GM21723 (cell line): ENCODE measurements around the gene SRGAP2B.
"Not testable (repeated sequence)": the region's sequence is repeated elsewhere in the genome, so short reads cannot be mapped to it uniquely, and the experiment has no call there.

Experiments
- ATAC-seq: cut with Tn5 transposase; IDR thresholded peaks from one replicate; pipeline ENCODE4 v1.9.1; 2021; ENCODE audit warnings: mild to moderate bottlenecking, moderate library complexity; ENCODE audit not compliant: unreplicated experiment

Gene SRGAP2B

DNA sequence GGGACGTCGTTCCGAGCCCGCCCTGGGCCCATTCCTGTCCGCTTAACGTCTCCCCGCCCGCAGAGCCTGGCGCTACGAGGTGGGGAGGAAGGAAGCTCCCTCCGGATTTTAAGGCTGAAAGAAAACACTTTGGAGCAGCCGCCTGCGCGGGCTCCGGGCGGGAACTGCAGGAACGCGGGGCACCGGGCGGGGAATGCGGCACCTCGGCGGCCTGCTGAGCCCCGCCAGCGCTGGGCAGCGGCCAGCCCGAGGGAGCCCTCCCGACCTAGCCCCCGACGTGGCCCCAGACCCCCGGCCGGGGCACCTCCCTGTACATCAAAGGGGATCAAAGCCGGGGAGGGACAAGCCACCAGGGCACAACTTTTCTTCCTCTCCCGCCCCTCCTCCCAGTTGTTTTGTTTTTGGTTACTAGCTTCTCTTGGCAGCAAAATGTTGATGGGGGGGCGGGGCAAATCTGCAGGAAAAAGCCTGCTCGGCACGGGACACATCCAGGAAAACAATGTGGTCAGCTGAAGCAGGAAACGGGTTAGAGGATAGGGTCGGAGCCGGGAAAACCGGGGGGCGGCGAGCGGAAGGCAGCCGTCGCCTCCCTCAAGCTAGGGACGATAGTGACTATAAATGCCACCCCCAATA lies 1.5 kb downstream of the SRGAP2B start:
- not testable (repeated sequence) for ATAC-seq

DNA sequence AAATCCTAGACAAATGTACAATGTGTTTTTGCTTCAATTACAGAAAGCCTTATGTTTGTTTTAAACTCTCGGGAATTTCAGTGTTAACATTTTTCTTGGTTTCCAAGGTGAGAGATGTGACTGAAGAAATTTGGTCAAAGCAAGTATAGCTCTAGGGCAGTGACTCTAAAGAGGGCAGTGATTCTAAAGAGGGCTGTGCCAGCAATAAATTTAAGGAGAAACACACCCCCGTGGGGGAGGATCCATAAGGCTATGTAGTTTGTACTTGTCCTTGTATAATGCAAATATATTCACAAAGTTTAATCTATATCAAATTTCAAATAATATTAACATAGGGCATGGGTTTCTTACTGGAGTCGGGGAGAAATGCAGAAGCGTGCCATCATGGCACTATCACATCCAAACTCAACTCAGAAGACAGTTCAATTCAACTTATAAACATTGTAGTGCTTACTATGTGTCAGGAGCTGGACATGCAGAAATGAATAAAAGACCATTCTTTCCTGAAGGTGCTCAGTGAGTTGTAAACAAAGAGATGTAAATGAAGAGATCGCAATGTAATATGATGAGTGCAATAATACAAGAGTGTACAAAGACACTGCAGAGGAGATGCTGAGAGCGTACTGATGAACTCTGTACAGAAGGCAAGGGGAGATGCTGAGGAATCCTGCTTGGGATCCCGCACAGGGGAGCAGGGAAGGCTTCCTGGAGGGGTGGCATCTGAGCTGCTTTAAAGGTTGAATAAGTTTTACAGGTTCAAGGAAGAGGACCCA lies 12.5 kb downstream of the SRGAP2B start:
- ATAC-seq: not testable (repeated sequence)

DNA sequence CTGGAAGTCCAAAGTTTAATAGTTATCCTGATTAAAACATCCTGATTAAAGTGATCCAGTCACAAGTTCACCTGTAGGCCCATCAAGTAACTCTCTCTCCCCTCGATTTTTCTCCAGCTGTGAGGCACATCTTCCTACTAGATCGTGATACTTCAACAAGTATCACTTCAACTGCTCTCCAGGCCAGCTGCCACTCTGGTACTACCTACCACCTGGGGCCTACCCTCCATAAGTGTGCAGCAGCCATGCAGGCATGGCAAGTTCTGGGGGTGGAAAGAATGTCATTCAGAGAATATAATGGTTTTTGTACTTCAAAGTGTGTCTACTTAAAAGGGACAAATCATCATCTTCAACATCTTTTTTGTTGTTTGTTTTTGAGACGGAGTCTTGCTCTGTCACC lies 14.9 kb downstream of the SRGAP2B start:
- not testable (repeated sequence) for ATAC-seq

DNA sequence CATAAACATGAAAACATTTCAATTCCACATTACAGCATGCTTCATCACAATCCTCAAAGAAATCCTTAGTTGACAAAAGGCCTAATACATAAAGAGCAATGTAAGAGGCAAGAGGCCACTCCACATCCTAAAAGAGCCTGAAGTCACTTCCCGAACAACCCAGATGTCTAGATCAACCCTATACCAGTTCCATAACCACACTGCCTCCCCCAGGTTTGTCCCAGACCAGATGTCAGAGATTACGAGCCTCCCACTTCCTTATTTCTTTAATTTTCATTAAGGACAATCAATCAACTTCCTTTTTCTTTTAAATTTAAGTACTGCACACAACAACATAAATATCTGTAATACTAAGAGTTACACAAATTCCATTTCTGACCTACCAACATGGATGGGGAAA lies 15.4 kb downstream of the SRGAP2B start:
- ATAC-seq: not testable (repeated sequence)

DNA sequence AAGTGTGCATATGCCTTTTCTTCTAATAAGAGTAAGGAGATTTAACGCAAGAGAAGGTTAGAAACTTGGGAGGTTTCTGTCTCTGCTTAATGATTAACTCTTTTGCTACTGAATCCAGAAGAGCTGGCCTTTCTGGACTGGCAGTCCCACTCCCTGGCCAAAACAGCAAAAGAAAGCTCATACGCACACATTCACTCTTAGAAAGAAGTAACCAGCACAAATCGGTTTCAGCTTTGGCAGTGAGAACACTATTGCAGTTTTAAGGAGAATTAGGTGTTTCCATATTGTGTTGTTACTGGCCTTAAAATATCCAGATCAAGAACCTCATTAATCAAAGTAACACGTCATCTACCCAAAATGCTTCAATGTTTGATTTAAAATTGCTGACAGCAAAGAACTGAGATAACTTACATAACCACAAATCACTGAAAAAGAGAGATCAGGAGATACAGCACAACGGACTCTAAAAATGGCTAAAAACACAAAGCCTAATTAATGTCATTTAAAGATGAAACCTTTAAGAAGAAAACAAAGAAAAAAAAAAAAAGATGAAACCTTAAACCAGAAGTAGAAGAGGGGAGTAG lies 16.2 kb downstream of the SRGAP2B start:
- ATAC-seq: not testable (repeated sequence)

DNA sequence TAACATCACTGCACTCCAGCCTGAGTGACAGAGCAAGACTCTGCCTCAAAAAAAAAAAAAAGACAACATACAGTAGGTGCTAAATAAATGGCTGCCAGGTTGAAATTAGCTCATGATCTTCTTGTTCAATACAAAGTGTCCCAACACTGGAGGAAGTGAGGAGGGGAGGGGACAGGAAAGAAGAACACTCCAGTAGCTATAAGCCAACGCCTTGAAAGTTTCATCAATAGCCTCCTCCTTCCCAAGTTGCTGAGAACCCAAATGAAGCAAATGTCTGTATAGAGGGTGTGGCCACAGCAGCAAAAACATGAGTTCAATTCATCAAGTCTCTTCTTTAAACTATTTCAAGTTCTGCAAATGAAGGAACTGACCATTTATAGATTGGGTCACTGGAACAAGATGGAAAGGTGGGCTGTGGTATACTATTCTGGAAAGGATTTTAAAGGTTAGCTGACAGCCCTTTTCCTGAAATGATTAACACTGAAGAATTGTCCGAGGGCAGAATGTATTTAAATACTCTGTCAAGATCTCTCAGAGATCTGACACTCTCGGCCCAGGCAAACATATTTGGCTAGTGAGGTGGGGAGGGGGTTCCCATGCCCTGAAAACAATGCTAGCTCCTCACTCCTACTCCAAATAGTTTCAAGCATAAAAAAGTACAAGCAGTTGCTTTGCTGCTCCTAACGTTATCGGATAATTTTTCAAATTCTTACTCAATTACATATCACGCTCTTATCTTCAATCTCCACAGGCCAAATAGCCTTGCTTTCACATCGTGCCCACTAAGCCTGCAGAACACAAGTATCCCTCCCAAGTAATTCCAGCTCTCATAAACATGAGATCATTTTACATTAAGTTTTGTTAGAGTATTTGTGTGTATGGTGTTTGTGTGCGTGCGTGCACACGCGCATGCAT lies 17.0 kb downstream of the SRGAP2B start:
- not testable (repeated sequence) for ATAC-seq

DNA sequence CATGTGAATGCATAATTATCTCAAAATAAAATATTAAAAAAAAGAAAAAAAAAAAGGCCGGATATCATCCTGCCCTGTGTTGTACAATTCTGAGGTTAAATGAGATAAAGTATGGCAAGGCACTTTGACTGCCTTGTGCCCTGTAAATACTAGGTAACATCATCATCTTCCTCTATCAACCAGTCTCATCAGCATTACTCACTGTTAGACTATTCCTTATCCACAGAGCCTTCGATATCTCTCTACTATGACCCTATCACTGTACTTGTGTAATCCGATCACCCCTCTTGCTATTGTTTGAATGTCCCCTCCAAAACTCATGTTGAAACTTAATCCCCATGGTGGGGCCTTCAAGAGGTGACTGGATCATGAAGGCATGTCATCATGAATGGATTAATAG lies 18.3 kb downstream of the SRGAP2B start:
- not testable (repeated sequence) for ATAC-seq

DNA sequence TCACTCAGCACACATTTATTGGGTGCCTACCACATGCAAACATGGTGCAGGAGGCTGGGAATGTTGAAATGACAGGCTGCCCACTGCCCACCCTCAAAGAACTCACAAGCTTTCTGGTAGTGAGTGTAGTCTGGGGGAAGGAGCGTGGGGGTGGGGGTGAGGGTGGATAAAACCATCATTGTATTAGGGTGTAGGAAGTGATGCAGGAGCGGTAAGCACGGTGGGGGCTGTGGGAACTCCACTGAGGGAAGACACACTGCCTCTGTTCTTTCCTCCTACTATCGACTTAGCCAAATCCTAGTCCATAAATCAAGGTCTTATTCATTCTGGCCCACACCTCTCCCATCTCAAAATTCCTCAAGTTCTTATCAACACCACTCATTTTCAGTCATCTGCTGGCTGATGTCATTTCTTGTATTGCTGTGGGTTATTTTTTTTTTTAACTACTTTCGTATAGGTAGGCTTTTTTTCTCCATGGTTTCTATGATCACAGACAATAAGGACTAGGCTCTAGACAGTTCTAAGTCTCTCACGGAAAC lies 21.0 kb downstream of the SRGAP2B start:
- not testable (repeated sequence) for ATAC-seq

DNA sequence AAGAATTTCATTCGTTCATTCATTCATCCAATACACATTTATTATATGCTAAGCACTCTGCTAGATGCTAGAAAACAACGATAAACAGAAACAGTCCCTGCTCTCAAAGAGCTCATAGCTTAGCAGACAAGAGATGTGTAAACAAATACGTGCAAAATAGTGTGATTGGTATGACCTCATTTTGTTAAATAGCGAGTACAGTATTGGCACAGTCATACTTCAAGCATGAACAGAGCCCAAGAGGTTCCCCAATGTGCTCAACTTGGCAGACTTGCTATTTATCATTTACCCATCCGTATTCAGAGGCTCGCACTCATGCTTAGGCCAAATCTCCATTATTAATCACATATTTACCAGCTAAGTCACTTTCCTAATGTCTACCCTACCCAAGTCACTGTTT lies 23.6 kb downstream of the SRGAP2B start:
- ATAC-seq: not testable (repeated sequence)

DNA sequence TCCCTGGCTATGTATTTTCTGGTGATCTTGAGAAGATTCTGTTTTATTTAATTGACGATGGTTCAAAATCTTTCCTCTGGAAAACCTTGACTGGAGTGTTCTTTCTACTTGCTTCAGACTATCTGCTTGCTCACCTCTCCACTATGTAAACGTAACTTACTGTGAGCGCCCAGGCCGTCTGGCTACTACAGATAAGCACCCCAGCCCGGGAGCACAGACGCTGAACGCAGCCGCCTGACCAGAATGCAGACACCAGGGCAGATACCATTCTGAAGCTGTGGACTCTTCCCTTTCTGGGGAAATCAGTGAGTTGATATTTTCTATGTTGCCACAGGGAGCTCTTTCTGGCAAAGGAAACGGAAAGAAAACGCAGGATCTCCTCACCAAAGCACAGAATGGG lies 28.6 kb downstream of the SRGAP2B start:
- not testable (repeated sequence) for ATAC-seq

DNA sequence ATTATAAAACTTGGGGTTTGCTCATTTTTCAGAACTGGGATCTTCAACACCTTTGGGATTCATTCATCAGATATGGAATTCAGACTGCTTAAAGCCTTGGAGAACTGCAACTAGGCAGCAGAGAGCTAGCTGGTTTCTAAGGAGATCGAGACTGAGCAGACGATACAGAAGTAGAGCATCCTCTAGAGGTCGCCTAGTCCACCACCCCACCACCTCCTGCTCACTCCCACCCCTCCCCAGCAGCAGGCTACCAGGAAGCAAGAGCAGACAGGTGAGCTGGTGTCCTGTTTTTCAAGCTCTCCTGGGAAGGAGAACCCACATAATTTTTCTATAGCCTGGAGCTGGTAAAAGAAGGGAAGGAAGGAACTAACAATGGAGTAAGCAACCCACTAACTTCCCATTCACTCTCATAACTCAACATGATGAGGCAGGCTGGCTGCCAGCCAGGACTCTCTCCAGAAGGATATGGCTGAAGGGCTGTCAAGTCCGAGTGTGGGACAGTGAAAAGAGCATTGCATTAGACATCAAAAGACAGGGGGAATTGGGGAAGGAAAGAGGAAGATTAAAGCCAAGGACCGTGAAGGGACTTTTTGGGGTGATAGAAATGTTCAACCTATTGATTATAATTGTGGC lies 29.8 kb downstream of the SRGAP2B start:
- peak; percentile 57 for ATAC-seq

DNA sequence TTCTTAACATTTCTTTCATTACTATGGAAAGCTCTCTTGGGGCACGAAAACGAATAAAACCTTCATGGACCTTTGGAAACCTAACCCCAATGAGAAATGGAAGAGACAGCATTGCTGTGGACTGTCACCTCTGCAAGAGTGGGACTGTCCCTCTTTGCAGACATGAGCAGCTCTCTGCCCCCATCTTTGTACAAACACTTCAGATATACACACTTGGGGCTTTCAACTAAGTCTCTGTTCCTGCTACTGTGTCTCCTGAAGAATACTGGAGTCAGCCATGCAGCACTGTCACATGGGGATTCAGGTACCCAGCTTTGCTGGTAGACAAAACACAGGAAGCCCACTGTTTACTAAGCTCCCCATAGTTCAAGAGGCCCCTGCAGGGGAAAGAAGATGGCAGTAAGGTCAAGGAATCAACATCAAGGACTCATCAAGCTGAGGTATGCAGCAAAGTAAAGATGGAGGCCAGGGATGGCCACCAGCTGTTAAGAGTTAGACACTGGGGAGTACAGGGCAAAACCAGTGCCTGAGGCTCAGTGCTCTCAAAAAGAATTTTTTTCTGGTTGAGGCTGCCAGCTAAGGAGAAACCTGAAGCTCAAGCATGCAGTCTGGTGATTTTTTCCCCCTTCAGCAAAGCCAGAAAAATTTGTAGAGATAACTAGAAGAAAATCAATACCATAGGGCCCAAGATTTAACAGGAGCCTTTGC lies 31.0 kb downstream of the SRGAP2B start:
- not testable (repeated sequence) for ATAC-seq

DNA sequence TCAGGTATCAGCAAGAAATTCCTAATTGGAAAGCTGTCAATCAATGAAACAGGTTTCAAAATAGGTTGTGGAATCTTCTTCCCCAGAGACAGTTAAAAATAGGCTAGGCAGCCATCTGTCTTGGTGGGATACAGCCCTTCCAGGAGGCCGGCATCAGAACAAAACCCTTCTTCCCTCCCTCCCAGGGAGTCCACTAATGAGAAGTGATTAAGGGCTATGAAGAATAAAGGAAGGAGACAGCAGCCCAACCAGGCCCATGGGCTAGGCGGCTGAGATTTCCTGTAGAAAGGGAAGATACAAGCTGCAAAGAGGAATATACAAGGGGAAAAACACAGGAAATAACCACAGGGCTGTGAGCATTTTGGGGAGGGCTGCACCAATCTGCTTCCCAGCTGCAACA lies 31.8 kb downstream of the SRGAP2B start:
- ATAC-seq: not testable (repeated sequence)

DNA sequence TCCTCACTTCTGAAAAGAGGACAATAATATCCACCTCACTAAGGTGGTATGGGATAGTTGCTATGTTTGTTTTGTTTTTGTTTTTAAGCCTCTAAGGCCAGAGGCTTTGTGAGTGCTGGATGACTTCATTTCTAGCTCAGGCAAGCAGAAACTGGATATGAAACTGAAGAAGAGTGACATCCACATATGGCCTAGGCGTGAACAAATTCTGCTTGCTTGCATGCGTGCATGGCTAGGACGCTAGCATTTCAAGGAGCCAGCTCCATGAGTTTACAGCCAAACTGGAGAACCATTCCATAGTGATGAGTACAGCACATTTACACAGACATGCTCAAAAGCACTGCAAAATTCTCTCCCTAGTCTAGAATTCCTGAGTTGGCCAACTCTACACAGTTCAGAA lies 36.9 kb downstream of the SRGAP2B start:
- peak; percentile 48 for ATAC-seq

DNA sequence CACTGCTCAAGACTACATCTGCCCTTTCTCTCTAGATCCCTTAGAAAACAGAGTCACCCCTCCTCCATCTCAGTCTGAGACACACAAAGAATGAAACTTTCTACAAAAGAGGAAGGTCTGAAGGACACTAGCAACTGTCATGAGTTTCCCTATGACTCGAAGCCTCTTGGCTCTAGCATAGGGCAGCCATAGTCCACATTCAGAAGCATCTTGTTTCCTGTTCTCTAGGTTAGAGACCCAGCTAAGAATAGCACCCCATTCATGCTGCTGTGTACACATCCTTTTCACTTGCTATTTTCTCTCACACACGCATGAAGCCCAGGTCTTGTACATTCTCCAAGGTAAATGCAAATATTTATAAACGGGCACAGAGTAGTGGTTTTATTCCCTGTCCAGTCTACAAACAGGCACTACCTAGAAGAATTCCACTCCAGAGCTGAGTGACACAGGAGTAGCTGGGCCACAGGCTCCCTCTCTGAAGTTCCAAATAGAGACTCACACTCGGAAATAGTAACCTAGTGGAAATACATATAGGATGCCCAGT lies 39.8 kb downstream of the SRGAP2B start:
- peak; percentile 99 for ATAC-seq

DNA sequence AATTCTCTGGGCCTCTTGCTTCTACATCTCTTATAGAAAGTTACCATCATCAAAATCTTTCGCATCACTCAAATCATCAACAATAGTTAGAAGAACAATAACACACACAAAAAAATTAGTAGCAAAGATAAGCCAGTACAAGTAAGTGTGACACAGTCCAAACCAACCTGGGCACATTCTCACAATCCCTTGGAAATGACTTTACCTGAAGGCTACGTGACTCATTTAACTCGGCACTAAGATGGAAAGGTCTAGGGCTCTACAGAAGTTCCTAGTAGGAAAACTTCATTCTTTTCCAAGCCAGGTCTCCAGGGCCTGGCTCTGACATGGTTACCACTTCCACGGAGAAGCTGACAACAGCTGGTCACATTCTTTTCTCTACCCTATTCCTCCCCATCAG lies 41.7 kb downstream of the SRGAP2B start:
- not testable (repeated sequence) for ATAC-seq

DNA sequence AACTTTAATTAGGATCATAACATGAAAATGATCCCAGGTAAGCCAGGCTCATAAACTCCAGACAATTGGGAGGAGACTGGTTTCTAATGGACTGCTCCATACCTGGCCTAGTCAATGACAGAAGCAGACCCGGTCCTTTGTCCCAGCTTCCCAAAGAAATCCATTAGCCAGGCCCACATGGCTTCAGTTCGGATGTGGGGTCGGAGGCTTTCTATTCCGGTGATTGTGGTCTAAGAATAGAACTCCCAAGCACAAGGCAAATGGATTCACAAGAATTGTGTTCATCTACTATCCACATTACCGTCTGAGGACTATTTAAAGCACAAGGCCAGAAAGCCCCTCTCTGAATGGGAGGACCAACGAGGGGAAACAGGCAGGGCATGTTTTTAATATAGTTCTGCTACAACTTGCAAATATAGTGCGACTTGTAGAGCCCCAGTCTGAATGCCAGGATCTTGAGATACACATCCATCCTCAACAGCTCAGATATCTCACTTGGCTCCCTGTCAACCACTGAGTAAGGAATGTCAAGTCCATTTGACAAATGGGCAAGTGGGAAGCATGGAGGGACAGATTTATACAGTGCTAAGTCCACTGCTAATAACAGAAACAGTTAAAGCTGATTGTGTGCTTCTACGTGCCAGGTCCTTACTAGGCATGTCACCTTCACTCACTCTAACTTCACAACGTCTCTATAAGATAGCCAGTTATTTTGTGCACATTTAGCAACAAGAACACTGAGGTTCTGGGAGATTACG lies 42.9 kb downstream of the SRGAP2B start:
- not testable (repeated sequence) for ATAC-seq

DNA sequence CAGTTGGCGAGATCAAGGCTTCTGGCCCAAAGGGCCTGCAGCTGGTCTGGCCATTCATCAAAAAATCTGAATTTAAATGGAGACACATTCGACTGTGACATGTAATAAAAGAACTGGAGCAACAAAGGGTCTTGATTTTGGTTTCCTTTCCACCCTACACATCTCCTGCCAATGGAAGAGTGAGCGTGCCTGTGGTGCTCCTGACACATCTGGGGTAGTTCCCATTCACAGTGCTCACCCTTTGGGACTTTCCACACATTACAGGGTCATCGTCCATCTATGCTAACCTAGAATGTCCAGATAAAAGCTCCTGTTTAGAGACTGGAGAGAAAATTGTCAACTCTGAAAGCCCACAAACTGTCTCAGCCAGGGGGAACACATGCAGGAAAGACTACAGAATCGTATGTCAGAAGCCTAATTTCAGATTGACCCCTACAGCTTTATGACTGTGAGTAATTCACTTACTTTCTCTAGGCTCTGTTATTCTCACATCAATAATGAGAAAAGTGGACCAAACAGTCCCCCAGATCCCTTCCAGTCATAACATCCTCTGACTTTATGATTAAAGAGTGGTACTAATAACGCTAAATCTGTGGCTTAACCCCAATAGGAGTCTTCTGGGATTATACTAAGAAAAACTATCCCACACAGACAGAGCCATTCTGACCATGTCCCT lies 46.8 kb downstream of the SRGAP2B start:
- ATAC-seq: not testable (repeated sequence)
